Measurements from ENCODE around the gene CPXM1. TPM values are rescaled to one million over a fixed set of nuclear protein-coding genes. Genes with fewer than 3 reads are reported as not detected.

Gene CPXM1
- polyA plus RNA-seq, 1 donor (not counting 4 experiments of a cell fraction or from before 2014, with no cell fraction given) = not detected

- Histone ChIP-seq H4K20me1 (ENCODE audit: control insufficient read depth, extremely low read depth, insufficient read depth, low read length) (no peaks in the 10 kb centered on the region), H3K27ac (ENCODE audit: control insufficient read depth, insufficient read depth, low read length) (no peak overlapping the region), H3K79me2 (ENCODE audit: control insufficient read depth, insufficient read depth, low read length) (no peaks in the 10 kb centered on the region), H3K4me3 (ENCODE audit: control insufficient read depth in 2 of 3, extremely low read depth in 1 of 3, insufficient read depth in 2 of 3, low read depth in 1 of 3, low read length in 3 of 3) (no peak overlapping the region), H3K4me2 (ENCODE audit: control insufficient read depth, extremely low read depth, insufficient read depth, low read depth, low read length) (no peak overlapping the region), H3K9me1 (ENCODE audit: control insufficient read depth, extremely low read depth, insufficient read depth, low read length) (no peaks in the 10 kb centered on the region), H3K36me3 (ENCODE audit: control insufficient read depth in 2 of 2, extremely low read depth in 1 of 2, insufficient read depth in 2 of 2, low read length in 2 of 2) (no peaks in the 10 kb centered on the region), H3K9ac (ENCODE audit: control insufficient read depth, extremely low read depth, insufficient read depth, low read length) (no peak overlapping the region), H3K4me1 (ENCODE audit: control insufficient read depth, extremely low read depth, insufficient read depth, low read length) (no peaks in the 10 kb centered on the region), H2AFZ (ENCODE audit: control insufficient read depth, low read length) (no peak overlapping the region), H3K27me3 (ENCODE audit: control insufficient read depth, extremely low read depth, insufficient read depth, low read length) (peaks cover 85% of the 10 kb centered on the region), H3K9me3 (ENCODE audit: control insufficient read depth, low read depth, low read length) (peaks cover 2% of the 10 kb centered on the region)
- no peak for DNase-seq (ENCODE audit: low read depth, low spot score)
- dilution Hi-C loops (cut with MboI; ENCODE audit: extremely low pct_ligation_motif_present, low sequenced_read_pairs) = no loop called here
- no peak for FAIRE-seq
- TF ChIP-seq EZH2 (IDR thresholded peaks at IDR 0.05; ENCODE audit: low read length) = no peak
- TF ChIP-seq, protein P1, sequence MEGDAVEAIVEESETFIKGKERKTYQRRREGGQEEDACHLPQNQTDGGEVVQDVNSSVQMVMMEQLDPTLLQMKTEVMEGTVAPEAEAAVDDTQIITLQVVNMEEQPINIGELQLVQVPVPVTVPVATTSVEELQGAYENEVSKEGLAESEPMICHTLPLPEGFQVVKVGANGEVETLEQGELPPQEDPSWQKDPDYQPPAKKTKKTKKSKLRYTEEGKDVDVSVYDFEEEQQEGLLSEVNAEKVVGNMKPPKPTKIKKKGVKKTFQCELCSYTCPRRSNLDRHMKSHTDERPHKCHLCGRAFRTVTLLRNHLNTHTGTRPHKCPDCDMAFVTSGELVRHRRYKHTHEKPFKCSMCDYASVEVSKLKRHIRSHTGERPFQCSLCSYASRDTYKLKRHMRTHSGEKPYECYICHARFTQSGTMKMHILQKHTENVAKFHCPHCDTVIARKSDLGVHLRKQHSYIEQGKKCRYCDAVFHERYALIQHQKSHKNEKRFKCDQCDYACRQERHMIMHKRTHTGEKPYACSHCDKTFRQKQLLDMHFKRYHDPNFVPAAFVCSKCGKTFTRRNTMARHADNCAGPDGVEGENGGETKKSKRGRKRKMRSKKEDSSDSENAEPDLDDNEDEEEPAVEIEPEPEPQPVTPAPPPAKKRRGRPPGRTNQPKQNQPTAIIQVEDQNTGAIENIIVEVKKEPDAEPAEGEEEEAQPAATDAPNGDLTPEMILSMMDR (optimal IDR thresholded peaks at IDR 0.05 in 1 of 3, IDR thresholded peaks at IDR 0.05 in 1 of 3, conservative IDR thresholded peaks at IDR 0.05 in 1 of 3; ENCODE audit: extremely low read depth in 1 of 3, insufficient read depth in 2 of 3, low read length in 3 of 3) = no peak
Measured at GRCh38 chr20:2804041-2804828, 3.8 kb upstream of the CPXM1 start.

DNA sequence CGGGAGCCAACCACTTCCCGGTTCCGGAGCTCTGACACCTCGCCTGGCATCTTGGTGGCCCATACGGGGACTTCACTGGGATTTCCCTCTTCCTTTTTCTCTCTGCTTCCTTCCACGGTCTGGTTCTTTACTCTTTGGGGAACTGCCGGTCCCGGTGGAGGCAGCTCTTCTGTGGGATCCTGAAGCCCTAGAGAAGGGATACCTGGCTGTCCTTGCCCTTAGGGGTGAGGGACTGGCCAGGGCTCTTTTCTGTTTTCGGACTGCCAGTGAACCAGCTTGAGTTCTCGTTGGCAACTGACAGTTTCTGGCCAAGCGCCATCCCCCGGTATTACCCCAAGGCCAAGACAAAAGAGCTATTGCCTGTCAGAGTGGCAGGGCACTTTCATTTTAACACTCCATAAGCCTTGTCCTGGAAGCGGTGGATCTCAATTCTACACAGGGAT, 880 bp upstream of the CPXM1 start:
- peaks cover 90% of the 10 kb centered on the region for H3K27me3 ChIP-seq (ENCODE audit: control insufficient read depth, extremely low read depth, insufficient read depth, low read length)
- no peak overlapping the region for H3K4me2 ChIP-seq (ENCODE audit: control insufficient read depth, extremely low read depth, insufficient read depth, low read depth, low read length)
- no peak overlapping the region for H3K4me3 ChIP-seq (ENCODE audit: control insufficient read depth in 2 of 3, extremely low read depth in 1 of 3, insufficient read depth in 2 of 3, low read depth in 1 of 3, low read length in 3 of 3)
- H3K27ac ChIP-seq (ENCODE audit: control insufficient read depth, insufficient read depth, low read length) = no peak overlapping the region
- no peak overlapping the region for H2AFZ ChIP-seq (ENCODE audit: control insufficient read depth, low read length)
- H3K9me3 ChIP-seq (ENCODE audit: control insufficient read depth, low read depth, low read length) = peaks cover 2% of the 10 kb centered on the region
- dilution Hi-C loops (cut with MboI; ENCODE audit: extremely low pct_ligation_motif_present, low sequenced_read_pairs) = no loop called here
- no peaks in the 10 kb centered on the region for H3K36me3 ChIP-seq (ENCODE audit: control insufficient read depth in 2 of 2, extremely low read depth in 1 of 2, insufficient read depth in 2 of 2, low read length in 2 of 2)
- H3K9me1 ChIP-seq (ENCODE audit: control insufficient read depth, extremely low read depth, insufficient read depth, low read length) = no peaks in the 10 kb centered on the region
- no peak for FAIRE-seq
- DNase-seq (ENCODE audit: low read depth, low spot score) = no peak
- no peaks in the 10 kb centered on the region for H4K20me1 ChIP-seq (ENCODE audit: control insufficient read depth, extremely low read depth, insufficient read depth, low read length)
- TF ChIP-seq, protein P1 (optimal IDR thresholded peaks at IDR 0.05 in 1 of 3, IDR thresholded peaks at IDR 0.05 in 1 of 3, conservative IDR thresholded peaks at IDR 0.05 in 1 of 3; ENCODE audit: extremely low read depth in 1 of 3, insufficient read depth in 2 of 3, low read length in 3 of 3) = no peak
- TF ChIP-seq EZH2 (IDR thresholded peaks at IDR 0.05; ENCODE audit: low read length) = peak; percentile 86
- H3K9ac ChIP-seq (ENCODE audit: control insufficient read depth, extremely low read depth, insufficient read depth, low read length) = no peak overlapping the region
- peaks cover 2% of the 10 kb centered on the region for H3K4me1 ChIP-seq (ENCODE audit: control insufficient read depth, extremely low read depth, insufficient read depth, low read length)
- H3K79me2 ChIP-seq (ENCODE audit: control insufficient read depth, insufficient read depth, low read length) = no peaks in the 10 kb centered on the region

Data from keratinocyte (primary cell).